HCT116 (cell line): ENCODE data around the gene TEAD1. TPM values are rescaled to one million over a fixed set of nuclear protein-coding genes. Genes with fewer than 3 reads are reported as not detected.

ENCODE experiments used
- ATAC-seq: fragments of 200-7000 bp; cut with Tn5 transposase; 2 replicates; pipeline ENCODE4 v1.9.1; 2020; ENCODE audit warnings: mild to moderate bottlenecking, moderate library complexity
- BruUV-seq: library from RNA; stranded (reverse); fragments of 400-500 nt; replicated peaks from 2 replicates; lab custom pipeline; 2021; lab: Mats Ljungman, UMichigan
- CTCF ChIA-PET: fragments of 300-600 bp; sonication (Branson Sonifier 250); formaldehyde crosslinking; loops from one replicate; lab custom pipeline; 2021; ENCODE audit warnings: antibody characterized with exemption; lab: Charles Lee
- POLR2A ChIA-PET: fragments of 300-600, 350-600 bp; sonication (Branson Sonifier 250); formaldehyde crosslinking; loops from one replicate; lab custom pipeline; 2021; ENCODE audit warnings: antibody characterized with exemption; lab: Charles Lee
- RAD21 ChIA-PET, 2 experiments: fragments of 300-600 bp; sonication (Branson Sonifier 250); formaldehyde crosslinking; loops; one replicate each; lab custom pipeline; 2023; ENCODE audit warnings: low total read pairs in 2 of 2; ENCODE audit not compliant: uncharacterized antibody in 2 of 2, unreplicated experiment in 2 of 2, low non-redundant PET in 1 of 2; lab: Charles Lee
- DNase-seq: peaks from one replicate; pipeline ENCODE4 v3.0.0-alpha.2; 2010; ENCODE audit warnings: low read depth, low spot score
- H2AFZ ChIP-seq: fragments of 200-600 bp; shearing (Covaris generic), sonication (generic); 2 replicates; pipeline ENCODE4 v1.6.1; 2017; ENCODE audit warnings: low read depth, mixed run types, mixed read lengths, antibody characterized with exemption, low read length; ENCODE audit not compliant: poor library complexity, severe bottlenecking
- H3K27ac ChIP-seq: 2 replicates; pipeline ENCODE4 v1.5.1; 2012; ENCODE audit warnings: low read depth, low read length
- H3K27me3 ChIP-seq: fragments of 200-600 bp; sonication (generic); 2 replicates; pipeline ENCODE4 v1.6.1; 2016; ENCODE audit warnings: mixed run types, low read length, mixed read lengths; ENCODE audit not compliant: insufficient read depth
- H3K36me3 ChIP-seq, 2 experiments: fragments of 200-500 bp in 1 of 2; fragments of 200-600 bp in 1 of 2; sonication (Bioruptor generic) in 1 of 2; sonication (generic) in 1 of 2; 2 replicates each; pipeline versions ENCODE4 v1.5.1 to v1.6.1; 2014 to 2016; ENCODE audit warnings: low read length in 2 of 2, inconsistent platforms in 1 of 2, mixed read lengths in 1 of 2, mixed run types in 1 of 2; ENCODE audit not compliant: insufficient read depth in 2 of 2, control insufficient read depth in 1 of 2
- H3K4me1 ChIP-seq, 2 experiments: fragments of 200-600 bp in 1 of 2; sonication (generic) in 1 of 2; 2 replicates each; pipeline versions ENCODE4 v1.5.1 to v1.6.1; 2012 to 2017; ENCODE audit warnings: low read length in 2 of 2, inconsistent platforms in 1 of 2, mild to moderate bottlenecking in 1 of 2, mixed read lengths in 1 of 2, mixed run types in 1 of 2, moderate library complexity in 1 of 2; ENCODE audit not compliant: insufficient read depth in 2 of 2, control insufficient read depth in 1 of 2
- H3K4me2 ChIP-seq: fragments of 200-600 bp; sonication (generic); 2 replicates; pipeline ENCODE4 v1.6.1; 2017; ENCODE audit warnings: mixed run types, low read length, mixed read lengths
- H3K4me3 ChIP-seq, 2 experiments: fragments of 200-600 bp in 1 of 2; sonication (generic) in 1 of 2; replicated peaks in 1 of 2; 2 replicates each; pipeline ENCODE4 v1.5.1; 2011 to 2016; ENCODE audit warnings: low read length in 2 of 2, control low read depth in 1 of 2, low read depth in 1 of 2, mild to moderate bottlenecking in 1 of 2, mixed read lengths in 1 of 2, mixed run types in 1 of 2
- H3K79me2 ChIP-seq: fragments of 200-600 bp; sonication (generic); 2 replicates; pipeline ENCODE4 v1.6.1; 2017; ENCODE audit warnings: mild to moderate bottlenecking, mixed run types, low read length, moderate library complexity, mixed read lengths; ENCODE audit not compliant: insufficient read depth
- H3K9ac ChIP-seq: fragments of 200-600 bp; sonication (generic); 2 replicates; pipeline ENCODE4 v1.6.1; 2016; ENCODE audit warnings: low read length, mixed read lengths
- H3K9me2 ChIP-seq: fragments of 200-600 bp; sonication (generic), shearing (Covaris generic); 2 replicates; pipeline ENCODE4 v1.6.1; 2017; ENCODE audit warnings: mixed run types, mild to moderate bottlenecking, moderate library complexity; ENCODE audit not compliant: insufficient read depth
- H3K9me3 ChIP-seq, 2 experiments: fragments of 200-500 bp in 1 of 2; fragments of 200-600 bp in 1 of 2; sonication (Bioruptor generic) in 1 of 2; sonication (generic) in 1 of 2; 2 replicates each; pipeline ENCODE4 v1.6.1; 2014 to 2017; ENCODE audit warnings: low read length in 2 of 2, mixed read lengths in 2 of 2, inconsistent platforms in 1 of 2, low read depth in 1 of 2, mild to moderate bottlenecking in 1 of 2, mixed run types in 1 of 2, moderate library complexity in 1 of 2; ENCODE audit not compliant: control insufficient read depth in 1 of 2, insufficient read depth in 1 of 2
- H4K20me1 ChIP-seq: fragments of 200-600 bp; sonication (generic), shearing (Covaris generic); 2 replicates; pipeline ENCODE4 v1.6.1; 2017; ENCODE audit warnings: mixed run types, mild to moderate bottlenecking, moderate library complexity; ENCODE audit not compliant: insufficient read depth
- CTCF ChIP-seq, 3 experiments: fragments of 200-600 bp in 1 of 3; sonication (generic) in 1 of 3; IDR thresholded peaks in 2 of 3; conservative IDR thresholded peaks in 1 of 3; 2 replicates each; pipeline ENCODE4 v1.5.1; 2012 to 2017; ENCODE audit warnings: low read depth in 2 of 3, low read length in 2 of 3, antibody characterized with exemption in 1 of 3, borderline replicate concordance in 1 of 3, control low read depth in 1 of 3, mild to moderate bottlenecking in 1 of 3, mixed read lengths in 1 of 3, mixed run types in 1 of 3, moderate library complexity in 1 of 3; ENCODE audit not compliant: insufficient read depth in 1 of 3
- EGR1 ChIP-seq: IDR thresholded peaks from 2 replicates; pipeline ENCODE4 v1.6.1; 2012; ENCODE audit warnings: low read depth
- ELF1 ChIP-seq: IDR thresholded peaks from 2 replicates; pipeline ENCODE4 v1.6.1; 2012; ENCODE audit warnings: low read depth, borderline replicate concordance
- EZH2 ChIP-seq: fragments of 200-600 bp; sonication (generic); IDR thresholded peaks from 2 replicates; pipeline ENCODE4 v1.6.1; 2017; ENCODE audit warnings: antibody characterized with exemption, mixed run types
- intact Hi-C: fragments of 100-400 bp; cut with micrococcal nuclease; formaldehyde crosslinking; loops from 2 replicates; pipeline ENCODE4 v1.10.0; 2022
- total RNA-seq: library from RNA; stranded (reverse); gene quantifications from one replicate; pipeline ENCODE4 v1.2.1, GENCODE V29; 2021; ENCODE audit not compliant: unreplicated experiment

TEAD1 gene
- total RNA-seq, 1 experiment from 2014 or later: 103 TPM

GRCh38 chr11:12808519-12808918 lies 134.3 kb downstream of the TEAD1 start:
- ChIA-PET CTCF (no interaction called here), POLR2A (no interaction called here), RAD21 (no interaction called here)
- Histone ChIP-seq H4K20me1 (no peaks in the 10 kb centered on the region), H3K4me2 (peak overlapping the region; percentile 18), H3K27me3 (no peaks in the 10 kb centered on the region), H2AFZ (no peak overlapping the region), H3K9ac (no peak overlapping the region), H3K4me1 (peaks cover 94 to 96% of the 10 kb centered on the region in 2 experiments), H3K27ac (no peak overlapping the region), H3K4me3 (no peak overlapping the region), H3K9me2 (no peaks in the 10 kb centered on the region), H3K9me3 (no peaks in the 10 kb centered on the region), H3K79me2 (peaks cover 83% of the 10 kb centered on the region), H3K36me3 (no peaks in the 10 kb centered on the region)
- intact Hi-C loops: no loop called here
- ATAC-seq (no peak), DNase-seq (no peak)
- no peak for TF ChIP-seq EGR1
- no peak for TF ChIP-seq ELF1
- BruUV-seq: no TSS peak

- no peak overlapping the region for H3K9ac ChIP-seq
- intact Hi-C loops: no loop called here
- DNase-seq: no peak
- H3K4me3 ChIP-seq: no peak overlapping the region
- H3K9me2 ChIP-seq: no peaks in the 10 kb centered on the region
- no peaks in the 10 kb centered on the region for H4K20me1 ChIP-seq
- ATAC-seq: no peak
- peak overlapping the region; percentile 20; the same call in 1 of the 2 replicates for H3K4me2 ChIP-seq
- H3K27ac ChIP-seq: no peak overlapping the region
- no peaks in the 10 kb centered on the region for H3K36me3 ChIP-seq
- peaks cover 74% of the 10 kb centered on the region for H3K79me2 ChIP-seq
- no peak for TF ChIP-seq EZH2
- no peak for TF ChIP-seq EGR1
- no peak for TF ChIP-seq CTCF (IDR thresholded peaks at IDR 0.05 in 2 of 3, conservative IDR thresholded peaks at IDR 0.05 in 1 of 3; ENCODE audit: borderline replicate concordance in 1 of 3, insufficient read depth in 1 of 3, low read depth in 2 of 3, low read length in 2 of 3)
- TF ChIP-seq, all 23 proteins: peak for 0
- ChIA-PET CTCF (no interaction called here), POLR2A (interaction anchor here (1.2 kb wide), 1 partner anchor 9 kb away, joined by 5 read pairs; no protein-coding TSS in a partner anchor), RAD21 (no interaction called here)
- no TSS peak for BruUV-seq
- H2AFZ ChIP-seq: no peak overlapping the region
- H3K27me3 ChIP-seq: no peaks in the 10 kb centered on the region
- no peaks in the 10 kb centered on the region for H3K9me3 ChIP-seq
- H3K4me1 ChIP-seq: peaks cover 94 to 96% of the 10 kb centered on the region in 2 experiments
Measured at GRCh38 chr11:12809364-12809763, 135.1 kb downstream of the TEAD1 start.
